Activated gamma-delta T cell treated with Interleukin-2 at 50 U/mL for 16 hours (primary cell): ENCODE results near the gene ACE.

Experiments used
- DNase-seq: peaks from one replicate; pipeline ENCODE4 v3.0.0-alpha.2; 2020

The ACE gene

DNA sequence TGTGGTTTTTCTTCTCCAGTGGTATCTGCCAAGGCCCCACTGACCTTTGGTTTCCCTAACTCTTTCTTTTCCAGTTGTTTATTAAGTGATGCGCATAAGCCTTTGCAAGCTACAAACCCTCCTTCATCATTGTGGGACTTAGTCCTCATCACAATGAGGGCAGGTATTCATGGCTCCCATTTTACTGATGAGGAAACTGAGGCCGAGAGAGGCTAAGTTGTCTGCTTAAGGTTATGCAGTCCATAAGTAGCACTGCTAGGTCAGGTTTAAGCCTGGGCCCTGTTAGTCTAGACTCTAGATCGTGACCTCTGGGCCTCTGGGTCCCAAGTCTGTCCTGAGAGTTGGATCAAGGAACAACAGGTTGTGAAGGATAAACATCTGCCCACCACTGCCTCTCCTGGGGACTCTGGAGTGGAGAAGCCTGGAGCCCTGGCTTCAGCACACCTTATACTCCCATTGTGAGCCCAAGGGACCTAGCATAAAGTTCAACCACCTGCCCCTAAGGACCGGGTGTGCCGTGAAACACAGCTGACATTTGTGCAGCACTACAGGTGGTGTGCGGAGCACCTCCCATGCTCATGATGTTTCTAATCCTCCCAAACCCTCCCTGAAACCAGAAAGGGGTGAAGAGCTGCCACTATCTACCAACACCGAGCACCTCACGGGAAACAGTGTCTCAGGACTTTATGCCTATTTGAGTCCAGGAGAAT is 41.1 kb downstream of the ACE start:
- no peak for DNase-seq

DNA sequence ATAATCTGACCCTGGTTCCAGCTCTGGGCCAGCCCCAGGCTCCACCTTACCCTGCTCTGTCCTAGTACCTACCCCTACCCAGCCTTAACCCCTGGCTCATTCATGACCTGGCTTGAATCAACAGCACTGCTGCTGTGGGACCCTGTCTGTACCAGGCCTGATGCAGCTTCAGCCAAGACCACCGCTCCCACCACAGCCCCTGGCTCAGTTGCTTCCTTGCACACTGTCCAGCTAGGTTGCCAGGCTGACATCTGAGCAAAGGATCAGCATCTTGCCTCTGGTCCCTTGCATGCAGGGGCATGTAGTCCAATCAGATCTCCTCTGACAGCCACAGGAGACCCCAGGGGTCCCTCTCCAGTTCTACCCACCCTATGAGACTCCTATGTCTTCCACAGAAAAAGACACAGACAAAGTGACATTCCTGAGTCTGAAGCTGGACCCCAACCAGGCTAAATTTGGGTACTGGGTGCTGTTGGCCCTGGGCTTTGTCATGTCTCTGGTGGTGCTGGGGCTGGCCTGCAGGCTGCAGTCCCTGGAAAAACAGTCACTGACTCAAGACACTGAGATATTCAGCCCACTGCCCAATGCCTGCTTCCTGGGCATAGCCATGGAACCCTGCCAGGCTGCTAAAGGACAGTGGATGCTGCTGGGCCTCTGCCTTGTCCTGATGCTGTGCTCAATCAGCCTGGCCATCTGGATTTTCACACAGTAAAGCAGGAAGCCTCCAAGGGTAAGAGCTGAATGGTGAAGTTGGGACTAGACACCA is 42.4 kb downstream of the ACE start:
- no peak for DNase-seq

DNA sequence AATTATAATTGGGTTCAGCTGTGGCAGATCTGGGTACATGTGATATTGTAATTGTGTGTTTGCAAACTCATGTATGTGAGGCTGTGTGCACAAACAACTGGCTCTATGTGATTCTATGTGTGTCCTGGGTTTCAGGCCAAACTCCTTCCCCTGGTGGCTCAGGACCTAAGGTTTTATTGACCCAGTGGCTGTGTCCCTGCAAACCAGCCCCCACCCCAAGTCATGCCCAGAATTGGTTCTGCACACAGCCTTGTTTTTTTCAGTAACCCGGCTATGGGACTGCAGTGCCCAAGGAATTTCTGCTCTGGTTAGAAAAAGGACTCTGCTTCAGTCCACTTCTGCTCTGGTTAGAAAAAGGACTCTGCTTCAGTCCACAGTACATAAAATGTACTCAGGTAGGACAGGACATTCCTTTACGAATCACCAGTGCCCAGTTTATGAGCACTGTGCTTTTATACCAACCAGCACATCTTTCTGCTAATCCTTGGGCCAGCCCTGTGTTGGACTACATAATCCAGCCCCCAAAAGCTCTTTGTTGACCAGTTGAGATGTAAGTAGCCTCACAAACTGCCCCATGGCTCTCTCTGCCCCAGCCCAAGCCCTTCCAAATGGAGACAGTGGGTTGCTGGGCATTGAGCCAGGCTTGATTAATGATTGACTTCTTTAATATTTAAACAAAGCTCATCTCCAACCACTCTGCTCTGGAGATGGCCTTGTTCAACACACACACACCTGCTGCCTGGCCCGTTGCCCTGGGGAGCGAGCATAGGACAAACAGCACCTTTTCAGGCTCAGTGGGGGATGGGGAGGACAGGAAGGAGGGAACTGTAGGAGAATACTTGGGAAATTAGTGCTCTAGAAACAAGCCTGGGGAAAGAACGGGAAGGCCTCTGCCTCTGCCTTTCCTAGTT is 43.4 kb downstream of the ACE start:
- no peak for DNase-seq

DNA sequence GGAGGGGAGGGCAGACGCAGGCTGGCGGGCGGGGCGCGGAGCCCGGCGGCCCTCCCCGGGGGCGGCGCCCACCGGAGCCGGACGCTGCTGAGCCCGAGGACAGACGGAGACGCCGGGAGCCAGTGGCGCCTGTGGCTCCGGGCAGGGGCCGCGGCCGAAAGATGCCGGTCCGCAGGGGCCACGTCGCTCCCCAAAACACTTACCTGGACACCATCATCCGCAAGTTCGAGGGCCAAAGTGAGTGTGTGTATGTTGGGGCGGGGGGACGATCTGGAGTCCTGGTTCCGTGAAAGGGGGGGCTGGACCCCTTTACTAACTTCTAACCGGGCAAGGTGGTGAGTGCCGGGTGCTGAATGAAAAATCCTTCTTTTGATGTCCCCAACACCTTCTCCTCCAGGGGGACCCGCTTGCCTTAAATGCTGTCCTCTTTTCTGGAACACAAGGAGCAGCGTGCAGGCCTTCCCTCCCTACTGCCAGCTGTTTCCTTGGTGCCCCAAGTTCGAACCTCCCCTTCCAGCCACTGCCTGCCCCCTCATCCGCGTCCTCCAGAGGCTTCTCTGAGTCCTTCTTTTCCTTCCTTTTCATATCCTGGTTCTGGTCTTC is 46.5 kb downstream of the ACE start, which contains the start of gene KCNH6:
TSS of gene KCNH6 (plus strand) at position 106 of the 603 bp plus-strand sequence. CDS start at position 162, 56 bp downstream.
- no peak for DNase-seq

- no peak for DNase-seq
Observed at GRCh38 chr17:63524051-63524450, 47.2 kb downstream of the ACE start.

DNA sequence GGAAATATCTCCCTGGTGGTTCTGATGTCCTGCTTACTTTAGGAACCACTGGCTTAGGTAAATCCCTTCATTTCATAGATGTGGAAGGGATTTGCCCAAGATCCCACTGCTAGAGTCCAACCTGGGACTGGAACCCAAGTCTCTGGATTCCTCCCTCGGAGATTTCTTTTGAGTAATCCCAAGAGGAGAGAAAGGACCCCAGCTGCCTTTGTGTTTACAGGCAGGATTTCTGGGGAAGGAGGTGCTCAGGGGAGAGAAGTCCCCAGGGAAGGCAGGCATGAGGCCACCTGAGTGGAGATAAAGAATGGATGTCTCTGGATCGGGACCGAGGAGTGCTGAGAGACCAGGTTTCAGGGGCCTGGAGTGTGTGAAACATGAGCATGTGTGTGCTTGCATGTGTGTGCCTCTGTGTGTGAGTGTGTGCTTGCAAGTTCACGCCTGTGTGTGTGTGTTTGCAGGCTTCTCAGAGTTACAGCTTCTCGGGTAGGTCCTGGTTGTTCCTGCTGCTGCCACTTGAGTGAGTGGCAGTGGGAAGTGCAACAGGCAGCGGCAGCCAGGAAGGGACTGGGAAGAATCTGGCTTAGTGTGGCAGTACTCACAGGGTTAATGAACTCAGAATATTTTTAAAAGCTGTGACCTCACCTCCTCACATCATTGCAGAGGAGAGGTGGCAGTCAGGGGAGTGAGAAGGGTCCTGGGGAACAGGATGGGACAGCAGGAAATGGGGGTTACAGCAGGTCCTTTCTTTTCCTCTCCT is 48.5 kb downstream of the ACE start:
- DNase-seq, result no peak

DNA sequence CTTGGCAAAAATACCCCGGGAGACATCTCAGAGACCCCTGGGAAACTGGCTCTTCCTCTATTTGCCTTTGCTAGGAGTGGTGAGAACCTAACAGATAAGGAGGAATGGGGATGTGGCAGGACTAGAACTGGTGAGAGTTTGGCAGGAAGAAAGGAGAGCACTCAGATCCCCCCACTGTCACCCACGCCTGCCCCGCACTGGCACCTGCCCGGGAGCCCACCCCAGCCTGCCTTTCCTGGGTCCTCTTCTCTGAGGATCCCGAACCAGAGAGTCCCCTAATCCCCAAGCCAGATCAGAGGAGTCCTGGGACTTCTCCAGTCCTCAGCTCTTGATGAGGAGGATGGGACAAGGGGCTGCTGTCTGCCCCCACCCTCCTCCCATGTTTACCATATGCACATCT is 50.0 kb downstream of the ACE start:
- no peak for DNase-seq

- no peak for DNase-seq
Observed at GRCh38 chr17:63528183-63528582, 51.3 kb downstream of the ACE start.

DNA sequence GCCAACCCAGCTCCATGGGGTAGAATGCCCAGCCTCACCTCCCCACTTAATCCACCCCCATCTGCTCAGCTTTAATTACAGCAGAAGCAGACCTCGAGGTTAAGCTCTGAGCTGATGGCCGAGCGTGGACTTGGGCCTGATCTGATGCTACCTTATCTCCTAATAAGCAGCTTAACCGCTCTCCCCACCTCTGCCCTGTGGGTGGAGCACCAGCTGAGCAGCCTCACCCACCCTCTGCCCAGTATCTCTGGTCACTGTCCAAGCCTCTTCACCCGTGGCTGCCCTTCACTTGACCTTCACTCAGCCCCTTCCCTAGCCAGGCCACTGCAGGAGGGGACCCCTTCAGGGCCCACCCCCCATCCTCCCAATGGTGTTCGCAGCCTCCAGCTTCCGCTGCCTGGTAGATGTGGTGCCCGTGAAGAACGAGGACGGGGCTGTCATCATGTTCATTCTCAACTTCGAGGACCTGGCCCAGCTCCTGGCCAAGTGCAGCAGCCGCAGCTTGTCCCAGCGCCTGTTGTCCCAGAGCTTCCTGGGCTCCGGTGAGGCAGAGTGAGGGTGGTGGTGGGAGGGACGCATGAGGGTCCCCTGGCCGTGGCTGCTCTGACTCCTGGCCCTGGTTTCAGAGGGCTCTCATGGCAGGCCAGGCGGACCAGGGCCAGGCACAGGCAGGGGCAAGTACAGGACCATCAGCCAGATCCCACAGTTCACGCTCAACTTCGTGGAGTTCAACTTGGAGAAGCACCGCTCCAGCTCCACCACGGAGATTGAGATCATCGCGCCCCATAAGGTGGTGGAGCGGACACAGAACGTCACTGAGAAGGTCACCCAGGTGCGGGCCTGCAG is 53.1 kb downstream of the ACE start:
- no peak for DNase-seq

GRCh38 chr17:63530557-63531021 is 53.7 kb downstream of the ACE start:
- no peak for DNase-seq

DNA sequence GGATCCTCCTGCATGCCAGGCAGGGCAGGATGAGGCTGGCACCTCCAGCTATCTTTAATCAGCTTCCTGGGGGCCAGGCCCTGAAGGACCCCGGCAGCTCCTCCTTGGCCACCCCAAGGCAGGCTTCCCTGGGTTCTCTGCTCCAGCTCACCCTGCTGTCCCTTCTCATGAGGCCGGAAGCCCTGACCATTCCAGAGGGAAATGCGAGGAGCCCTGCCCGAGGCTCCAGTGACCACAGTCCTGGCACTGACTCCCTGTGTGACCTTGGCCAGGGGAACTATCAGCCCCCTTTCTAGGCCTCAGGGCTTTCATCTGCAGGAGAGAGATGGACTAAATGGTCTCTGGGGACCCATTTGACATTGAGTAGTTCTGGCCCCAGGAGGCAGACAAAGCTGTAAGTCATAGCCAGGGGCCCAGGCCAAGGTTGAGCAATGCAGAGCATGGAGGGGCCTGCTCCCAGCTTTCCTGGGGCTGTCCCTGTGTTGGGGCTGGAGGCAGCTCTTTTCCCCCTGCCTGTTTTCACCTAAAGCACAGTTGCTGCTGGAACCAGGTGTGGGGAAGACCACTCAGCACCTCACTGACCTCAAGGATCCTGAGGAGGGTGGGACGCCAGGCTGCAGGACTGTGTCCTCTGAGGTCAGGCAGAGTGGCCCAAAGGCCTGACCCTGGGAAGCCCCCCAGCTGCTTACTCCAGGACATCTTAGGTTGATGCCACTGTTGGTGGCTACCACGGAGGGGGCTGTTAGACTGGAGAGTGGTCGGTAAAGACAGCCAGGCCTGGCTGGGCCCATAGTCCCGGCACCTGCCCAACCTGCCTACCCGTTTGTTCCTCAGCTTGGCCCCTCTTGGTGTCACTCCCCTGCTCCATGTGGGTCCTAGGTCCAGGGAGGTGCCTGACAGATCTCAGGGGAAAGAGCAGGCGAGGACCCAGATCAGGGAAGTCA is 54.4 kb downstream of the ACE start:
- no peak for DNase-seq

DNA sequence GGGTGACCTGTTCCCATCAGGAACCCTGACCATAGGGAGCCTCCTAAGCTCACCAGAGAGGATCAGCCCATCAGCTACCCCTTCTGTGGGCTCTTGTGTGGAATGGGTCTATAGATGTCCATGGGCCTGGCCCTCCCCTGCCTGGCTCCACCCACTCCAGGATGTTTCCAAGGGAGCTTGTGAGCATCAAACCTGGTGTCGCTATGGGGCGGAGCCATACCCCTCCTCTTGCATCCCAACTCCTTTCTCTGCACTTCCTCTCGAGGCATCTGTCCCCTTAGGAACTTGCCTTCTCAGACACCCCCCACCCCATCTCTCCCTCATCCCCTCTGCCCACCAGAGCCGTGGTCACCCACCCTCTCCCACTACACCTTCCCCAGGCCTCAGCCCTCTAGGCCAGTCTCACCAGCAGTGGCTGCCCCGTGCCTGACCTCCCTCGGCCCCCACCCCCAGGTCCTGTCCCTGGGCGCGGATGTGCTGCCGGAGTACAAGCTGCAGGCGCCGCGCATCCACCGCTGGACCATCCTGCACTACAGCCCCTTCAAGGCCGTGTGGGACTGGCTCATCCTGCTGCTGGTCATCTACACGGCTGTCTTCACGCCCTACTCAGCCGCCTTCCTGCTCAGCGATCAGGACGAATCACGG is 56.7 kb downstream of the ACE start:
- no peak for DNase-seq

- DNase-seq, result no peak
Observed at GRCh38 chr17:63534078-63534570, 57.3 kb downstream of the ACE start.

DNA sequence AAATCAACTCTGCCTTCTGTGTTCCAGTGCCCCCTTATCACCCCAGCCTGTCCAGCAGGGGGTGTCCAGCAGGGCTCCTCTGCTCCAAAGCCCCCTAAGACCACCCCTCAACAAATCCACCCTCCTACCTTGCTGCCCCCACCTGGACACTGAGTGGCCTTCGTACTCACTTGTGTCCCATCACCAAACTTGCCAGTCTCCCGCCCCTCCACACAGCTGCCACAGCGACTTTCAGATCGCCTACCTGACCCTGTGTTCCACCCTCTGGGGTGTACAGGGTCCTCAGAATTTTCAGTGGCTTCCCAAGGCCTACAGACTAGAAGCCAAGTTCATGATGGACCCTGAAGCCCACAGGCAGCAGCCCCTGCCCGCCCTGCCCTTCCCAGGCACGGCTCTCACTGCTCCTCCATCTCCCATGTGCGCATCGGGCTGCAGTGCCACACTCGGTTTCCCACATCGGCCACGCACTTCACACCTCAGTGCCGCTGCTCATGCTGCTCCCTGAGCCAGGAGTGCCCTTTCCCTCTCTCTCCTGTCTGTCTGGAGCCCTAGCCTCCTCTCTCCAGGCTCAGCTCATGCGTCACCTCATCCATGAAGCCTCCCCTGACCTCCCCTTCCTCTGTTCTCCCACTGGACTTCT is 58.1 kb downstream of the ACE start:
- DNase-seq, result no peak

- DNase-seq, result no peak
Observed at GRCh38 chr17:63535640-63536039, 58.8 kb downstream of the ACE start.

- no peak for DNase-seq
Observed at GRCh38 chr17:63537001-63537400, 60.1 kb downstream of the ACE start.

- DNase-seq, result no peak
Observed at GRCh38 chr17:63537991-63538692, 61.3 kb downstream of the ACE start.
